PC-9 (cell line): ENCODE data around the gene MRPS23. TPM values are rescaled to one million over a fixed set of nuclear protein-coding genes. Genes with fewer than 3 reads are reported as not detected.

Experiments used
- BruUV-seq: library from RNA; stranded (reverse); fragments of 400-500 nt; replicated peaks from 2 replicates; lab custom pipeline; 2021; lab: Mats Ljungman, UMichigan
- CTCF ChIA-PET: fragments of 300-600 bp; sonication (Branson Sonifier 250); formaldehyde crosslinking; loops from one replicate; lab custom pipeline; 2022; ENCODE audit warnings: antibody characterized with exemption; lab: Charles Lee
- POLR2A ChIA-PET: fragments of 300-600 bp; sonication (Branson Sonifier 250); formaldehyde crosslinking; loops from one replicate; lab custom pipeline; 2022; ENCODE audit warnings: antibody characterized with exemption; ENCODE audit not compliant: unreplicated experiment; lab: Charles Lee
- DNase-seq, 2 experiments: peaks; one replicate each; pipeline versions ENCODE4 v3.0.0 to v3.0.0-alpha.2; 2015 to 2022; ENCODE audit warnings: mixed read lengths in 1 of 2
- H2AFZ ChIP-seq: fragments of 200-600 bp; sonication (generic); 2 replicates; pipeline ENCODE4 v1.8.1; 2017; ENCODE audit warnings: antibody characterized with exemption
- H3F3A ChIP-seq: fragments of 200-600 bp; sonication (generic); 2 replicates; pipeline ENCODE4 v1.8.1; 2017; ENCODE audit warnings: antibody characterized with exemption, mild to moderate bottlenecking, low read depth; ENCODE audit not compliant: insufficient read depth
- H3K27ac ChIP-seq: fragments of 200-600 bp; sonication (generic); 2 replicates; pipeline ENCODE4 v1.6.1; 2016; ENCODE audit warnings: mixed run types
- H3K27me3 ChIP-seq: fragments of 200-600 bp; sonication (generic); 2 replicates; pipeline ENCODE4 v1.6.1; 2016; ENCODE audit warnings: low read depth, mixed run types; ENCODE audit not compliant: insufficient read depth
- H3K36me3 ChIP-seq: fragments of 200-600 bp; sonication (generic); 2 replicates; pipeline ENCODE4 v1.6.1; 2016; ENCODE audit warnings: low read depth, mixed run types
- H3K4me1 ChIP-seq: fragments of 200-600 bp; sonication (generic); replicated peaks from 2 replicates; pipeline ENCODE4 v1.6.1; 2016; ENCODE audit warnings: mixed run types; ENCODE audit not compliant: insufficient read depth
- H3K4me2 ChIP-seq: fragments of 200-600 bp; sonication (generic); 2 replicates; pipeline ENCODE4 v1.6.1; 2017; ENCODE audit warnings: mixed run types
- H3K4me3 ChIP-seq: fragments of 200-600 bp; sonication (generic); 2 replicates; pipeline ENCODE4 v1.6.1; 2016; ENCODE audit warnings: mixed run types
- H3K79me2 ChIP-seq: fragments of 200-600 bp; sonication (generic); 2 replicates; pipeline ENCODE4 v1.6.1; 2017; ENCODE audit warnings: low read depth, mixed run types
- H3K9me2 ChIP-seq: fragments of 200-600 bp; sonication (generic); 2 replicates; pipeline ENCODE4 v1.8.1; 2017; ENCODE audit warnings: mild to moderate bottlenecking; ENCODE audit not compliant: insufficient read depth
- H3K9me3 ChIP-seq: fragments of 200-600 bp; sonication (generic); 2 replicates; pipeline ENCODE4 v1.8.1; 2016; ENCODE audit warnings: low read depth; ENCODE audit not compliant: insufficient read depth
- H4K20me1 ChIP-seq: fragments of 200-600 bp; sonication (generic); 2 replicates; pipeline ENCODE4 v1.8.1; 2017; ENCODE audit not compliant: insufficient read depth
- CTCF ChIP-seq: fragments of 200-600 bp; sonication (generic); conservative IDR thresholded peaks from 2 replicates; pipeline ENCODE4 v1.6.1; 2017; ENCODE audit warnings: mixed run types, antibody characterized with exemption, mild to moderate bottlenecking, moderate library complexity
- EZH2 ChIP-seq: fragments of 200-600 bp; sonication (generic); IDR thresholded peaks from 2 replicates; pipeline ENCODE4 v1.8.0; 2017; ENCODE audit warnings: antibody characterized with exemption, low read depth
- intact Hi-C: fragments of 100-400 bp; cut with micrococcal nuclease; formaldehyde crosslinking; loops from one replicate; pipeline ENCODE4 v1.10.0; 2022; ENCODE audit not compliant: unreplicated experiment
- total RNA-seq: library from RNA; stranded (reverse); gene quantifications from 2 replicates; pipeline ENCODE4 v1.2.3, GENCODE V29; 2021

The MRPS23 gene
- total RNA-seq, 1 experiment from 2014 or later = 49.7 TPM

GRCh38 chr17:57898487-57899311, 48.9 kb upstream of the MRPS23 start:
- peaks cover 75% of the 10 kb centered on the region for H3K4me1 ChIP-seq
- H3F3A ChIP-seq = peaks cover 48% of the 10 kb centered on the region
- intact Hi-C loops = no loop called here
- H3K4me2 ChIP-seq = peak overlapping the region; percentile 51; the same call in 1 of the 2 replicates
- no peaks in the 10 kb centered on the region for H4K20me1 ChIP-seq
- no peak overlapping the region for H2AFZ ChIP-seq
- H3K36me3 ChIP-seq = no peaks in the 10 kb centered on the region
- CTCF ChIA-PET = interaction anchor here (0.6 kb wide), 1 partner anchor 56 kb away, joined by 4 read pairs; no protein-coding TSS in a partner anchor
- no peaks in the 10 kb centered on the region for H3K9me3 ChIP-seq
- POLR2A ChIA-PET = interaction anchor here (0.6 kb wide), 2 partner anchors 33 to 694 kb away, joined by 4 to 6 read pairs; no protein-coding TSS in a partner anchor
- no peak for TF ChIP-seq EZH2
- no peak for TF ChIP-seq CTCF
- H3K27ac ChIP-seq = no peak overlapping the region
- no TSS peak for BruUV-seq
- H3K4me3 ChIP-seq = no peak overlapping the region
- H3K27me3 ChIP-seq = no peaks in the 10 kb centered on the region
- no peaks in the 10 kb centered on the region for H3K9me2 ChIP-seq
- peaks cover 22% of the 10 kb centered on the region; the same call in 1 of the 2 replicates for H3K79me2 ChIP-seq
- DNase-seq = peak in 1 of 2 experiments; percentile 69

DNA sequence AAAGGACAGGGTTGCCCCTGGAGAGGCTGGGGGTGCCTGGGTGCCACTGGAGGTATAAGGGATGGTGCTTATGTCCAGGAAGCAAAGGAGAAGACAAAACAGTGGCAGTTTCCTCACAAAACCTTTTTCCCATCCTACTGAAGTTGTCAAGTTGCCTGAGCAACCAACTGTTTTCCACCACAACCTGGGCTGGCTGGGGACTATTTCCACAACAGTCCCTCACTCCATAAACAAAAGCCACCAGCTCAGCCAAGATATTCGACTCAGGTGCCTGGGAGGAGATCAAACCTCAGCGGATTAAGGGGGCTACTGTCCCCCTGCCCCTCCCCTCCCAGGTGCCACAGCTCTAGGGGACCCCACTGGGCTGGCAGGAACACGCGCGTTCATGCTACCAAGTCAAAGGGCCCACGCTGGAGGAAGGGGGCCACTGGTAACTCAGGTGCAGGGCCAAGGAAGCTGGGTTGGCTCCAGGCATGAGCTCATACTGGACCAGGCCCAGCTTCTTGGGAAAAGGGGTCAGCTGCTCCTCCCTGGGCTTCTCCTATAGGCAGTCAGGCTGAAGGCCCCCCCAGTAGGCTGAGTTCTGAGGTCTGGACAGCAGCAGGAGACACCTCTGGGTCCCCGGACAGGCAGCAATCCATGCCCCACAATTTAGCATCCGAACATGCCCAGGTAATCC, 45.7 kb upstream of the MRPS23 start:
- TF ChIP-seq CTCF (no peak), EZH2 (no peak)
- BruUV-seq = no TSS peak
- H3K79me2 ChIP-seq = peaks cover 19% of the 10 kb centered on the region; the same call in 1 of the 2 replicates

GRCh38 chr17:57894848-57895247, 45.0 kb upstream of the MRPS23 start:
- ChIA-PET CTCF (no interaction called here), POLR2A (no interaction called here)
- no peaks in the 10 kb centered on the region for H4K20me1 ChIP-seq
- H3K4me2 ChIP-seq = peak overlapping the region; percentile 85; the same call in 1 of the 2 replicates
- H3K27me3 ChIP-seq = no peaks in the 10 kb centered on the region
- H3K9me2 ChIP-seq = no peaks in the 10 kb centered on the region
- H3K79me2 ChIP-seq = peaks cover 19% of the 10 kb centered on the region; the same call in 1 of the 2 replicates
- no TSS peak for BruUV-seq
- peaks cover 56% of the 10 kb centered on the region for H3K4me1 ChIP-seq
- H2AFZ ChIP-seq = no peak overlapping the region
- H3K9me3 ChIP-seq = no peaks in the 10 kb centered on the region
- H3K4me3 ChIP-seq = no peak overlapping the region
- no peak for TF ChIP-seq EZH2
- no peak for TF ChIP-seq CTCF
- no peak for DNase-seq
- intact Hi-C loops = no loop called here
- H3K27ac ChIP-seq = peak overlapping the region; percentile 90; the same call in 1 of the 2 replicates
- H3K36me3 ChIP-seq = no peaks in the 10 kb centered on the region
- H3F3A ChIP-seq = peaks cover 37% of the 10 kb centered on the region

More for the DNA sequence above, 45.7 kb upstream of the MRPS23 start:
- Histone ChIP-seq H2AFZ (no peak overlapping the region), H4K20me1 (no peaks in the 10 kb centered on the region), H3K27ac (no peak overlapping the region), H3K9me3 (no peaks in the 10 kb centered on the region), H3K9me2 (no peaks in the 10 kb centered on the region), H3K4me1 (peaks cover 63% of the 10 kb centered on the region), H3K4me2 (no peak overlapping the region), H3K4me3 (no peak overlapping the region), H3K36me3 (no peaks in the 10 kb centered on the region), H3K27me3 (no peaks in the 10 kb centered on the region), H3F3A (peaks cover 39% of the 10 kb centered on the region)
- no peak for DNase-seq
- ChIA-PET CTCF (no interaction called here), POLR2A (no interaction called here)
- intact Hi-C loops = no loop called here
